ENCODE data around the gene SH3GLB1.

SH3GLB1 gene

DNA sequence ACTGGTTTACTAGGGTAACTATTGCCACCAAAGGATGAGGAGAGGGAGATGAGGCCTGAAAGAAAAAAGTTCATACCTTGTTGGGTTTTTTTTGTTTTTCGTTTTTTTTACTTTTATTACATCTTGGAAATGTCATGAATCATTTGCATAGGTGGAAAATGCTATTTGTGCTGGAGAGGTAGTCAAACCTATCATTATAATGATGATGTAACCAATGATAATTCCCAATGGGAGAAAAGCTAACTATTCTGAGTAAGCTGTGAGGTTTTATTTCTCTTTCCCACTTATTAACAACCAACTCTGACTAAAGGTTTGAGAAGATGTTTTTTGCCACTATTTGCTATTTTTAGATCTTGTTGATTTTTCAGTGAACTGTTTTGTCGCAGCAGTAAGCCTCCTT lies 29.0 kb downstream of the SH3GLB1 start:
- DNase-seq (ENCODE audit: low read depth), result no peak

DNA sequence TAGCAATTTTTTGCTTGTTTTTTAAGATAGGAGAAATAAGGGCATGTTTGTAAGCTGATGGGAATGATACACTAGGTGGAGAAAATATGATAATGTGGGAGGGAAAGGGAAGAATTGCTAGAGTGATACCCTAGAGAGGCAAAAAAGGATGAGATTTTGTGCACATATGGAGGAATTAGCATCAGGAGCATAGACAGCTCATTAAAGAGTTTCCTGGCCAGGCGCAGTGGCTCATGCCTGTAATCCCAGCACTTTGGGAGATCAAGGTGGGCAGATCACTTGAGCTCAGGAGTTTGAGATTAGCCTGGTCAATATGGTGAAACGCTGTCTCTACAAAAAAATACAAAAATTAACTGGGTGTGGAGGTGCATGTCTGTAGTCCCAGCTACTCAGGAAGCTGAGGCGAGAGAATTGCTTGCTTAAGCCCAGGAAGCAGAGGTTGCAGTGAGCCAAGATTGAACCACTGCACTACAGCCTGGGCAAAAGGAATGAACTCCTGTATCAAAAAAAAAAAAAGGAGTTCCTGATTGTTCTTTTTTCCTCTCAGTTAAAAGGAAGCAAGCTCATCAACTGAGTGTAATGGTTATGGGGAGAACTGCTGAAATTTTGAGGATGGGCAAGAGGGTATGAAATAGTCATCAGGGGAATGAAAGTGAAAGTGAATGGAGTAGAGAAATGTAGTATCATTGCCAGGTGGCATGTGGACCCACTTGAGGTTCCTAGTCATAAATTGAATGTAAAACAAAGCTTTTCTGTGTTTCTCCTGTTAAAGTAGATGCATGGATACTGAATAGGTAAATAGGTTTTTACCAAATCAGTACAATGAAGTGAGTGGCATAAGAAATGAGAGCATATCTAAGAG lies 35.5 kb downstream of the SH3GLB1 start:
- DNase-seq (ENCODE audit: low read depth), result no peak

DNA sequence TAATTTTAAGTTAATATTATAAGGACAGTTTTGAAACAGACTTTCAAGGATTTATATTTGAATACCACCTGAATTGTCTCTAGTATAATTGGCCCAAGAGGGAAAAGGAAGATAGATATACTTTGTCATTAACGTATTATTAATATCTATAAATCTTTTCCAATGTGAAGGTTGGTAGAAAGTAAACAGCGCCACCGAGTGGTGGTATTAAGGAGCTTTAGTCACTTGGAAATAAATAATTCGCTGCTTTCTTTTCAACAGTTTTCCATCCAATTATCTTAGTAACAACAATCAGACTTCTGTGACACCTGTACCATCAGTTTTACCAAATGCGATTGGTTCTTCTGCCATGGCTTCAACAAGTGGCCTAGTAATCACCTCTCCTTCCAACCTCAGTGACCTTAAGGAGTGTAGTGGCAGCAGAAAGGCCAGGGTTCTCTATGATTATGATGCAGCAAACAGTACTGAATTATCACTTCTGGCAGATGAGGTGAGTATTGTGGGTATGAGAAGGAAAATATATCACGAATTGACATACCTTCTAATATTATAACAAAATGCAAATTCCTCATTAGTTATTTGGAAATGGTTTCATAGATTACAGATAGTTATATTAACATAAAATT lies 37.7 kb downstream of the SH3GLB1 start:
- DNase-seq (ENCODE audit: low read depth), result no peak

DNA sequence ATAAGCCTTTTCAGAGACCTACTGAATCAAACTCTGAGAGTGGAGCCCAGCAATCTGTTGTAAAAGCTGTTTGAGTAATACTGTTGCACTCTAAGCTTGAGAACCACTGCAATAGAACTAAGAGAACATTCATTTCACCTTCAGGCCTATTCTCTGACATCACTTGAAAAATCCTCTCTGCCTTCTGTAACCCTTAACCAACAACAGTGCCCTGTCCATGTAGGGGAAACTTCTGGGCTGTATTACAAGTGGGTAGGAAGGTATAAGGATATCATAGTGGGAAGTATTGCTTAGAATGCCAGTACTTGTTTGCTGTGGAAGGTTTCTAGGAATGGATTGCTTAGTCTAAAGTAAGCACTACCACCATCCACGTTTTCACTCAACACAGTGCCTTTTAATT lies 42.9 kb downstream of the SH3GLB1 start:
- no peak for DNase-seq (ENCODE audit: low read depth)

DNA sequence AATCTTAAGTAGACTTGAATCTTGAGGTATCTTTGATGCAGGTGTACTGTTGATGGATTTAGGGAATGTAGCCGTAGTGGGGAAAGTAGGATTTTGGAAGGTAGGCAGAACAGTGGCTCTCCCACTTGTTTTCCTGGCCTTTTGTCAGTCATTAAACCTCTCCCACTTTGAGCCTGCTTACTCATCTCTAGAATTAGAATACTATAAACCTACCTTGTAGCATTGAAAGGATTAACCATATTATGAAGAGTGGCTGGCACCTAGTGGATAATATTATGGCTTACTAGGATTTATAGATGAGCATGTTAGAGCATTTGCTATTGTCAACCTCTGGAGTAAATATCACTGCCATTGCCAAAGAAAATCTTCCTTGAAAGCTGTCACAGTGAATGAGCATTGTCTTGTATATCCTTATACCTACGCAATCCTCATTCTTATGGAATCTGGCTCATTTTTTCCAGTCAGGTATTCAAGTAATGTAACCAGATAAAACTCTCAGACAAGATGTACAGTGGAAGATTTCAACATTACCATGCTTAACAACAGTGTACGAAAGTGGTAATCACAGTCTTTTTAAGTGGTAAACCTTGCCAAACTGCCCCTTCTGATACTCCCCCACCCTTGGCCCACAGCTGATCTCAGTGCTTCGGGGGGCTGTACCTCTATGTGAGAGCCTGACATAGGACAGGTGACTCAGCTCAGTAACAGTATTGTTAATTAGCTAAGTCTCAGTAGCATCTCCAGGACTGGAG lies 44.4 kb downstream of the SH3GLB1 start:
- no peak for DNase-seq (ENCODE audit: low read depth)

DNA sequence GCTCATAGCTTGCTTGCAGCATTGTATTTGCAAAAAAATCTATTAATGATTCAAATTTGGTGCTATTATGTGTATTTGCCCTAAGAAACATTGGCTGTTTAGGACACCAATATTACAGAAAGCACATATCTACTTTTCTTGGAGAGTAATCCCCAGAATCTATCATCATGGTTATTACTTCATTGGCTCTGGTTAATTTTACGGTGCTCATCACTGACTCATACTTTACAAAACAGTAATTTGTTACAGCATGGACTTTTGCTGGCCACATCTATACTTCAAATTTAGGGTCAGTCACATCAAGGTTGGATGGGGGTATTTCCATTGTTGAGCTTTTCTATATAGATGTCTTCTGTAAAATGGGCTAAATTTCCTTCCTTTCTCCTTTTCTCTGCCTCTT lies 45.7 kb downstream of the SH3GLB1 start:
- no peak for DNase-seq (ENCODE audit: low read depth)

DNA sequence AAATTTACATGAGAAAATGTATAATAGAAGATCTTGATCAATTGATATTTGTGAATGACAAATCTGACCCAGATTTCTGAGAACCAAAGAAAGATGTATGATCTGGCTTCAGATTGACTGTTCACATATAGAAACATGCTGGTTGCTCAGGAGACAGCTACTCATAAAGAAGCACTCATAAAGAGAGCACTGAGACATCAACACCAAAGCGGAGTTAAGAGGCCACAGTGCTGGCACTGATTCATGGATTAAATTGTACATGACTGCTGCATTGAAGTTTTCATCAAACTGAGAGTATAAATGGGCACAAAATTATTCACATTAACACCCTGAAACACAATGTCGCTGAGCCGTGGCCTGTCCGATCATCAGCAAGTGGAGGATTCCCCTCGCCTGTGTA lies 46.2 kb downstream of the SH3GLB1 start:
- DNase-seq (ENCODE audit: low read depth), result no peak

DNA sequence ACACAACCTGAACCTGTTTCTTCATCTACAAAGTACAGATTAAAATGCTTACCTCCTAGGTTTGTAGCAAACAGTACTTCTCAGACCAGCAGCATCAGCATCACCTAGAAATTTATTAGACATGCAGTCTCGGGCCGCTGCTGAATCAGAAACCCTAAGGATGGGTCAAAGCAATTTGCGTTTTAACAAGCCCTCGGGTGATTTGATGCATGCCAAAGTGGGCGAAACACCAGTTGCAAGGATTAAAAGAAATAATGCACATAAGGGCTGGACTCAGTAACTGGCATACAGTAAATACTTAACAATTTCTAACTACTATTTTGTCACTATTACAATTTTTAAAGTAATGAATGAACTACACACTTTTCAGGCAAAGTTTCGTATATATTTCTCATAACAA lies 47.5 kb downstream of the SH3GLB1 start:
- DNase-seq (ENCODE audit: low read depth), result no peak

DNA sequence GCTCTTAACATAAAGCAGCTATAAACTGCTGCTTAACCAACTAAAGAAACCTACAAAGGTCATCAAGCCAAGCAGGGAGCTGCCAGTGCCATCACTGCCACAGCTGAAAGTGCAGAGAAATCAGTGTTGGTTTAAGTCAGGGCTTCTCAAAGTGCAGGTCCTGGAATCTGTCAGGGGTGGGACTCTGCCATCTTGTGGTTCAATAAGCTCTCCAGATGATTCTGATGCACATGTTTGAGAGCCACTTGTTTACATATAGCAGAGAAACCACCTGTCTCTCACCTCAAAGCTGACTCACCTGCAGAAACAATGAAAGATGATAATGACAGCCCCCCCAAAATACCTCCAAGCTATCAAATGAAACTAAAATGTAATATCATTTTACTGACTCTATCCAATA lies 49.3 kb downstream of the SH3GLB1 start:
- no peak for DNase-seq (ENCODE audit: low read depth)

DNA sequence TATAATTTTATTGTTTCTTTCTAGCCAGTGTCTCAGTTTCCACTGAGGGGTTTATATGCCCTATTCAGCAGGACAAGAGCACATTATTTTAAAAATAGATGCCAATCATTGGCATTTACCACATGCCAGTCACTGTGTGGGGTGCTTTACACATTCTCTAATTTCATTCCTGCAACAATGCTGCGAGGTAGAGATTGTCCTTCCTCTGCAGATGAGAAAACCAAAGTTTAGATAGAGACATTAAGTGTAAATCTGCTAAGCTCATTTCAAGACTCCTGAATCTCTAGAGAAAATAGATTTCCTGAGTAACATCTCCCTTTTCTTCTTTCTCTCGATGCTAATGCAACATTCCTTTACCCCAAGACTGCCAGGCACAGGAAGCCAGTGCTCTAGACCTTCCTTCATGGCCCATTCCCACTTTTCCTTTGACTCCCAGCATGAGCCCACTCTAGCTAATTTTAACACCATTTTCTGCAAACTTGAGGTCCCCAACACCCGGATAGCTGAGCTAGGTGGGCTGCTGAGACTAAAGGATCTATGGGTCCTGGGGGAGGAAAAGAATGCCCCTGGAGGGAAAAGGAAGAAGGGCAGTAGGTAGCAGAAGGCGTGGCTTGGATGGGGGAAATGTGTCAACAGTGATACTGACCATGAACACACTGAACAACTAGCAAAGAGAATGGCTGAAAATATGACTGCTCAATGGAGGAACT lies 50.0 kb downstream of the SH3GLB1 start:
- DNase-seq (ENCODE audit: low read depth), result no peak

DNA sequence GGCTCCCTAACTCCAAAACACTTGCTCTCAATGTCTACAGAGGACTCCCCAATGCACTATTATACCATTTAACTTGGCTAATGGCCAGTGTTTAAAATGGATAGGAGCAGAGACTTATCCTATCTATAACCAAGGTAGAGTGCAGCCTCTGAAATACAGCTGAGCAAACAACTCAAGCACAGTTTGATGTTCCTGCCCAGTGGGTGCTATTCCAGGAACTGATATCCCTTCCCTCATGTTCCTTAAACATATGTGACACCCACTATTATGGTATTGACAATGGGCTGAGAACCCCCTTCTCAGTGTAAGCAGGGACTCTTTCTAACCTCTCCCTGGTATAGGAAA lies 51.7 kb downstream of the SH3GLB1 start:
- DNase-seq (ENCODE audit: low read depth), result no peak

DNA sequence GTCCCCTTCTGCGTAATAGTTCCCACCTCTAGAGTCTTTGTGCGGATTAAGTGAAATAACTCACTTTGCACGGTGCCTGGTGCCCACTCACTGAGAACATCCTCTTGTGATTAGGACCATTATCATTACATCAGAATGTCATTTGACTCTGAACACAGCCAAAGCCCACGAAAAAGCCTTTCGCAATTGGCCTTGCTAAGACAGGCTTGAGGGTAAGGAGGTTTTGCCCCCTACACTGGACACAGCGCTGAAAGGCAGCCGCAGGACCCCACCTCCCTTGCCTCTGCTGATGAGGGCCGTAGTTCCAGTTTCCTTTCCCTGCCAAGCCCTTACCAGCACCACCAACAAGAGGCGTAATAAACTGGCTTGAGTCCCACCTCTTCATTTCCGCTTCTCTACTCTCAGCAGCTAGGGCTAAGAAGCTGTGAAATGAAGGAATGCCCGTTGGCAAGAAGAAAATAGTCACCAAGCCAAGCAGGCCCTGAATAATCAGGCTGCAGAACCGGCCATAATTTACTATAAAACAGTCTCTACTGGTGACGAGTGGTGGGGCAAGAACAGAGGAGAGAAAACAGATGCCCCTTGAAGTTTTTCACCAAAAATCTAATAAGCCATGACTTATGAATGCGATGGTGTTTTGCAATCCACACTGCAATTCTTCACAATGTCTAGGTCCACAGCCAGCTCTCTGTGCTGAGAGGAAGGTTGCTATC lies 53.1 kb downstream of the SH3GLB1 start:
- no peak for DNase-seq (ENCODE audit: low read depth)

DNA sequence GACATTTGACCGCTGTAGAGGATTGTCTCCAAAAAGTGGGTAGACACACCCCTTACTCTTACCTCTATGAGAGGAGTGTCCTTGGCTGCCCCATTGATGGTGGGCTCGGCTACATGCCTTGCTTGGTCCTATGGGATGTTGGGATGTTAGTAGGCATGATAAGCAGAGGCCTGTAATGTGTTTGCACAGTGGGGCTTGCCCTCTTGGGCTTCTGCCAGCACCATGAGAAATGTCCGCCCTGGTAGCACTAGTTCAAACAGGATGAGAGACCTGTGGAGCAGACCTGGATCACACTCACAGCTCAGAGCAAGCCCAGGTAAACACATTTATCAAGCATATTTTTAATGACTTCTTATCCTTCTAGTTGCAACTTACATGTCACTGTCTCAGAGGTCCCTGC lies 54.2 kb downstream of the SH3GLB1 start:
- no peak for DNase-seq (ENCODE audit: low read depth)

DNA sequence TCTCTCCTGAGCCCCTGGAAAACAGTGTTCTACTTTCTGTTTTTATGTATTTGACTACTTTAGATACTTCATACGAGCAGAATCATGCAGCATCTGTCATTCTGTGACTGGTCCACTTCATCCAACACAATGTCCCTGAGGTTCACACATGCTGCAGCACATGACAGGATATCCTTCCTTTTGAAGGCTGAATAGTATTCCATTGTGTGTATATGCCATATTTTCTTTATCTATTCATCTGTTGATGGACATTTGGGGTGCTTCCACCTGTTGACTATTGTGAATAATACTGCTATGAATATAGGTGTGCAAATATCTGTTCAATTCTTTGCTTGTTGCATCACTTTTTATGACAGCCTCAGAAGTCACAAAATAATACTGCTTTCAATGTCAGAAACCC lies 55.8 kb downstream of the SH3GLB1 start:
- no peak for DNase-seq (ENCODE audit: low read depth)

DNA sequence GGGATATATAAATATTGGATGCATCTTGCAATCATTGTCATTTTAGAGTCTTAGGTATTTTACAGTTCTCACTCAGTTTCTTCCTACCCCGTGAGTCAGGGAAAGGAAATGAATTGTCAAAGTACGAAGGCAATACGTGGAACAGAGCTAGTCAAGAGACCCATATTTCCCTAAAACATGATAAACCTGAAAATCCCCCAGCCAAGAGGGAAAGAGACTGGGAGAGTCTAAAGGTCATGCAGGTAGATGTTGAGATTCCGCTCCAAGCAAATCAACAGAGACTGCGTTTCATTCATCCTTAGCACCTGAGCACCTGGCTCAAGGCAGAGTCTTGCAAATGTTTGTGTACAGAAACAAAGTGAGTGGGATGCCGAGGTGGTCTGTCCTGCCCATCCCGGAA lies 58.0 kb downstream of the SH3GLB1 start:
- no peak for DNase-seq (ENCODE audit: low read depth)

DNA sequence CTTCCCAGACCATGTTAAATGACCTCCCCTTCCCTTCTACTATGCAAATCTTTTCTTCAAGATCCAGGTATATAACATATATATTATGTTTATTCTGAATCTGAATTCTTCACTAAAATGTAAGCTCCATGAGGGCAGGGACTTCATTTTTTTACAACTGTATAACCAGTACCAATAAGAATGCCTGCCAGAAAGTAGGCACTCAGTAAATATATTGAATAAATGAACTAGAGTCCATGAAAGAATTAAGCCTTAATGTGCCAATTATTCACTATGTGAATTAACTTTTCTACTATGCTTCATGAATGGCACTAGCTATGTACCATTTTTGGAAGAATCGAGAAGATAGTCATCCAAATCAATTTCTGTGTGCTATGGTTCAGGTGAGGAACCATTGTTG lies 60.1 kb downstream of the SH3GLB1 start:
- DNase-seq (ENCODE audit: low read depth), result no peak

DNA sequence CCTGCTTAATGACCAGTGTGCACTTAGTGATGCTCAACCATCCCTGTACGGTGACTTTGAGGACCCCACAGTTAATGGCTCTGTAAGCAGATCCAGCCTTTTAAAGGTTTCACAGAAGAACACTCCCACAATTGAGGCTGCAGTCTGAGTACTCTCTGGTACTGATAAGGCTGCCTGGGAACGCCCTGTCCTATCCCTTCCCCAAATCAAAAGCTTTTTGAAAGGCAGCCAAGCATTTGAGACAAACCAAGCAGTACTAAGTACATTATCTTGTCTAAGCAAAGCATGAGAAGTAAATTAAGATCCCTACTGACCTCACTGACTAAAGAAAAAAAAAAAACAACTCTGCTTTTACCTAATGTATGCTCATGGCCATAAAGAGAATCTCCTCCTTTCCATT lies 60.7 kb downstream of the SH3GLB1 start:
- no peak for DNase-seq (ENCODE audit: low read depth)

DNA sequence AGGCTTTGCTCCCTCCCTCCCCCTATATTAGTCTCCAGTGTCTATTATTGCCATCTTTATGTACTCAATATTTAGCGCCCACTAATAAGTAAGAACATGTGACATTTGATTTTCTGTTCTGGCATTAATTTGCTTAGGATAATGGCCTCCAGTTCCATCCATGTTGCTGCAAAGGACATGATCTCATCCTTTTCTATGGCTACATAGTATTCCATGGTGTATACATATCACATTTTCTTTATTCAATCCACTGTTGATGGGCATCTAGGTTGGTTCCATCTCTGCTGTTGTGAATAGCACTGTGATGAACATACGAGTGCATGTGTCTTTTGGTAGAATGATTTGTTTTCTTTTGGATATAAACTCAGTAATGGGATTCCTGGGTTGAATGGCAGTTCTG lies 61.3 kb downstream of the SH3GLB1 start:
- no peak for DNase-seq (ENCODE audit: low read depth)

DNA sequence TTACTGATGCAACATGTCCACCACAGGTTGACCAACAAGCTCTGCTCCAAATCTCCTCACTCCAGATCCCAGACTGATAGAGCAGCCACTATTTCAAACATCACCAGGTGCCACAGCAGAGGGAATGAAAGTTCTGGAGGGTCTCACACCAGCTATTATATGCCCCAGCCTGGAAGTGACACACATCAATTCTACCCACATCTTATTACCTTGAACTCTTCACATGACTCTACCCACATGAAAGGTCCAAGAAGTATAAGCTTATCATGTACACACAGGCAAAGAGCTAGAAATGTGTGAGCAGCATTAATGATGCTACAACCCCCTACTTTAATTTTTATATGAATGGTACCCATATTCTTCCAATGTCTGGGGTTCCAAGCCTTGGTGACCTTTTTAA lies 64.2 kb downstream of the SH3GLB1 start:
- no peak for DNase-seq (ENCODE audit: low read depth)

DNA sequence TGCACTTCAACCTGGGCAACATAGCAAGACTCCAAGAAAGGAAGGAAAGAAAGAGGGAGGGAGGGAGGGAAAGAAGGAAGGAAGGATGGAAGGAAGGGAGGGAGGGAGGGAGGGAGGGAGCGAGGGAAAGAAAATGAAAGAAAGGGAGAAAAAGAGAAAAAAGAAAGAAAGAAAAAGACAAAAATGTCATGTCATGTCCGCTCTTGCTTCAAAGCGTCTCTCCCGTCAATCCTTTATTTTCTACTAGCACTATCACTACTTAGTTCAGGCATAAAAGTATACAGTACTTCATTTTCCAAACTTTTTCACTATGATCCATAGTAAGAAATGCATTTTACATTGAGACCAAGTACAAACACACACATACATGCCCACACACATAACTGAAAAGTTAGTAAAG lies 64.7 kb downstream of the SH3GLB1 start:
- no peak for DNase-seq (ENCODE audit: low read depth)

DNA sequence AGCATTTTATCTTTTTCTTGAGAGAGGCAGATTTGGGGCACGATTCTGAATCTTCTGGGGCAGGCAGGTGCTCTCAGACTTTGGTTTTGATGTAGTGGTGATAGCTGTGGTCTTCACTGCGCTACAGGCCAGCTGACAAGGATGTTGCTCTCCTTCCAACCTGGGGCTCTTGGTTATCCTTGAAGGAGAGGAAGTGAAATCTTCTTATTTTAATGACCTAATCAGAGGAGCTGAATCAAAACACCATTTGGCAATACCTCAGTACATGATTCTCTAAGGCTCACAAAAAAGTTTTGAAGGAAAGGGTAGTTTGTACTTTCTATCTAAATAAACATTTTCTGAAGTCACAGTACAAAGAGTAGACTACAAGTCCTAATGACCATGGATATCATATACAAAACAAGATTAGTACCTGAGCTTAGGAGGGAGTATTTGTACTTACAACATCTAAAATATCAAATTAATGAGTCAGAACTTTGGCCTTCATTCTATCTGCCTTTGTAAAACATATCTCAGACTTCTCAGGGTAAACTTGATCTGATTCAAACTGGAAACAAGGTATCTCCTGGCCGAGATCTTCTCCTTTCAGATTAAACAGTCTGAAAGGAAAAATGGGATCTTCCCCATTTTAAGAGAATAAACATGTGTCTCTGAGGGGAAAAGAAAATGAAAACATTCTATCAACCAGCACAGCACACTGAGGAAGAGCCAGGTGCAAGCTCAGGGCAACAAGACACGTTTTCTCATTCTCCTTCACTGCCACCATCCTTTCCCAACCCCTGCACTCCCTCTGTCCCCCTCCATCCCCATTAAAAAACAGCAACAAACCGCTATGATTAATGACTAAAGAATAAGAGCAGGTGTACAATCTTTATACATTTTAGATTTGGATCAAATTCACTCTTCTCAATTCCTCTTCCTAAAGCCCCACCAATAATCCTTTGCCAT lies 69.2 kb downstream of the SH3GLB1 start:
- DNase-seq (ENCODE audit: low read depth), result no peak
